PC-3 (cell line): ENCODE measurements around the gene LIPT2. TPM values are rescaled to one million over a fixed set of nuclear protein-coding genes. Genes with fewer than 3 reads are reported as not detected.

ENCODE experiments used
- ATAC-seq: fragments of 200-7000 bp; cut with Tn5 transposase; 2 replicates; pipeline ENCODE4 v1.9.1; 2020; ENCODE audit warnings: mild to moderate bottlenecking, moderate library complexity
- BruUV-seq: library from RNA; stranded (reverse); fragments of 400-500 nt; replicated peaks from 2 replicates; lab custom pipeline; 2021; lab: Mats Ljungman, UMichigan
- CTCF ChIA-PET: fragments of 300-600 bp; sonication (Branson Sonifier 250); formaldehyde crosslinking; loops from one replicate; lab custom pipeline; 2022; ENCODE audit warnings: antibody characterized with exemption; lab: Charles Lee
- POLR2A ChIA-PET: fragments of 300-600 bp; sonication (Branson Sonifier 250); formaldehyde crosslinking; loops from one replicate; lab custom pipeline; 2022; ENCODE audit warnings: antibody characterized with exemption; ENCODE audit not compliant: unreplicated experiment; lab: Charles Lee
- DNase-seq: peaks from one replicate; pipeline ENCODE4 v3.0.0-alpha.2; 2015
- H2AFZ ChIP-seq: fragments of 300-600 bp; sonication (generic); 2 replicates; pipeline ENCODE4 v1.6.0; 2016; ENCODE audit warnings: antibody characterized with exemption, low read length
- H3F3A ChIP-seq: fragments of 300-600 bp; sonication (generic); one replicate; pipeline ENCODE4 v1.6.0; 2017; ENCODE audit warnings: antibody characterized with exemption, low read length, control low read depth, mild to moderate bottlenecking; ENCODE audit not compliant: unreplicated experiment
- H3K27ac ChIP-seq: fragments of 300-600 bp; sonication (generic); 2 replicates; pipeline ENCODE4 v1.5.1; 2016; ENCODE audit warnings: mild to moderate bottlenecking, low read length
- H3K27me3 ChIP-seq: fragments of 300-600 bp; sonication (generic); 2 replicates; pipeline ENCODE4 v1.6.1; 2016; ENCODE audit warnings: low read length, mixed read lengths
- H3K36me3 ChIP-seq: fragments of 300-600 bp; sonication (generic); 2 replicates; pipeline ENCODE4 v1.6.1; 2016; ENCODE audit warnings: low read depth, mixed run types, low read length, mixed read lengths
- H3K4me1 ChIP-seq: fragments of 300-600 bp; sonication (generic); 2 replicates; pipeline ENCODE4 v1.5.1; 2016; ENCODE audit warnings: low read length; ENCODE audit not compliant: insufficient read depth
- H3K4me2 ChIP-seq: fragments of 300-600 bp; sonication (generic); 2 replicates; pipeline ENCODE4 v1.6.0; 2016; ENCODE audit warnings: low read length
- H3K4me3 ChIP-seq: fragments of 300-600 bp; sonication (generic); 2 replicates; pipeline ENCODE4 v1.5.1; 2016; ENCODE audit warnings: mild to moderate bottlenecking, low read length, mixed read lengths
- H3K79me2 ChIP-seq: fragments of 300-600 bp; sonication (generic); 2 replicates; pipeline ENCODE4 v1.6.1; 2017; ENCODE audit warnings: low read length, mixed read lengths
- H3K9ac ChIP-seq: fragments of 300-600 bp; sonication (generic); 2 replicates; pipeline ENCODE4 v1.6.0; 2016; ENCODE audit warnings: mild to moderate bottlenecking, low read length
- H3K9me2 ChIP-seq: fragments of 300-600 bp; sonication (generic); replicated peaks from 2 replicates; pipeline ENCODE4 v1.6.1; 2016; ENCODE audit warnings: mixed run types, low read length, mixed read lengths
- H3K9me3 ChIP-seq: fragments of 300-600 bp; sonication (generic); 2 replicates; pipeline ENCODE4 v1.6.1; 2016; ENCODE audit warnings: low read length, mixed read lengths
- H4K20me1 ChIP-seq: fragments of 300-600 bp; sonication (generic); 2 replicates; pipeline ENCODE4 v1.6.1; 2016; ENCODE audit warnings: low read length, mixed read lengths
- EZH2 ChIP-seq: fragments of 300-600 bp; sonication (generic); IDR thresholded peaks from one replicate; pipeline ENCODE4 v1.6.1; 2017; ENCODE audit warnings: antibody characterized with exemption, mild to moderate bottlenecking, low read length; ENCODE audit not compliant: unreplicated experiment
- EZH2phosphoT487 ChIP-seq: fragments of 300-600 bp; sonication (generic); IDR thresholded peaks from 2 replicates; pipeline ENCODE4 v1.6.1; 2018; ENCODE audit warnings: mild to moderate bottlenecking, antibody characterized with exemption, low read length, borderline replicate concordance
- intact Hi-C: fragments of 100-400 bp; cut with micrococcal nuclease; formaldehyde crosslinking; loops from 2 replicates; pipeline ENCODE4 v1.9.0; 2023
- total RNA-seq: library from RNA; depleted of rRNA; stranded (reverse); fragments of >200 nt; gene quantifications from 2 replicates; pipeline ENCODE4 v1.2.3, GENCODE V29; 2014
- TF ChIP-seq, protein P1 (sequence below): fragments of 300-600 bp; sonication (generic); conservative IDR thresholded peaks from 2 replicates; pipeline ENCODE4 v1.5.1; 2017; ENCODE audit warnings: antibody characterized with exemption, low read depth, mild to moderate bottlenecking, low read length

LIPT2 gene
- total RNA-seq, 1 experiment from 2014 or later, result 11.3 TPM

DNA sequence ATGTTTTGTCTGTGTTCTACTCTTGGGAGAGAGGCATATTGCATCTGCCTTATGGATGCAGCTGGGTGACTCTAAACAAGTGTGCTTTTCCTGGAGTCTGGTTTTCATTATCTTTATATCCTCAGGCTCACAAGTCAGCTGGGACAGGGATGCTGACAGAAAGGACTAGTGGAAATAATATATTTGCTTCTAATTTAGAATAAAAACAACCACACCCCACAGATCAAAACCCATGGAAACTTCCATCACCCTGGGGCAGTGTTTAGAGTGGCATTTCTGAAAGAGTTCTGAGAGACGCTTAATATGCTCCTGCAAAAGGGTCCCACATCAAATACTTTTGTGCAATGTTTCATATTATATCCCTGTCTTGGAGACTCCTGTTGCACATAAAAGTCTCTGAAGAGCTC is 47.0 kb downstream of the LIPT2 start:
- CTCF ChIA-PET, result no interaction called here
- Histone ChIP-seq H3K9me2 (no peaks in the 10 kb centered on the region), H3K4me3 (no peak overlapping the region), H3K4me1 (peaks cover 18% of the 10 kb centered on the region), H3K27ac (no peak overlapping the region), H3K79me2 (no peaks in the 10 kb centered on the region), H3F3A (peaks cover 3% of the 10 kb centered on the region), H3K4me2 (no peak overlapping the region), H3K27me3 (no peaks in the 10 kb centered on the region), H3K9me3 (no peaks in the 10 kb centered on the region), H2AFZ (no peak overlapping the region), H3K36me3 (no peaks in the 10 kb centered on the region), H4K20me1 (no peaks in the 10 kb centered on the region), H3K9ac (no peak overlapping the region)
- intact Hi-C loops, result loop anchor here (10.0 kb wide), 2 partner anchors 382 to 482 kb away; no protein-coding TSS in a partner anchor
- ATAC-seq (no peak), DNase-seq (no peak)
- no TSS peak for BruUV-seq
- TF ChIP-seq EZH2phosphoT487 (no peak), EZH2 (no peak)
- TF ChIP-seq, protein P1, sequence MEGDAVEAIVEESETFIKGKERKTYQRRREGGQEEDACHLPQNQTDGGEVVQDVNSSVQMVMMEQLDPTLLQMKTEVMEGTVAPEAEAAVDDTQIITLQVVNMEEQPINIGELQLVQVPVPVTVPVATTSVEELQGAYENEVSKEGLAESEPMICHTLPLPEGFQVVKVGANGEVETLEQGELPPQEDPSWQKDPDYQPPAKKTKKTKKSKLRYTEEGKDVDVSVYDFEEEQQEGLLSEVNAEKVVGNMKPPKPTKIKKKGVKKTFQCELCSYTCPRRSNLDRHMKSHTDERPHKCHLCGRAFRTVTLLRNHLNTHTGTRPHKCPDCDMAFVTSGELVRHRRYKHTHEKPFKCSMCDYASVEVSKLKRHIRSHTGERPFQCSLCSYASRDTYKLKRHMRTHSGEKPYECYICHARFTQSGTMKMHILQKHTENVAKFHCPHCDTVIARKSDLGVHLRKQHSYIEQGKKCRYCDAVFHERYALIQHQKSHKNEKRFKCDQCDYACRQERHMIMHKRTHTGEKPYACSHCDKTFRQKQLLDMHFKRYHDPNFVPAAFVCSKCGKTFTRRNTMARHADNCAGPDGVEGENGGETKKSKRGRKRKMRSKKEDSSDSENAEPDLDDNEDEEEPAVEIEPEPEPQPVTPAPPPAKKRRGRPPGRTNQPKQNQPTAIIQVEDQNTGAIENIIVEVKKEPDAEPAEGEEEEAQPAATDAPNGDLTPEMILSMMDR, result no peak
- POLR2A ChIA-PET, result no interaction called here

DNA sequence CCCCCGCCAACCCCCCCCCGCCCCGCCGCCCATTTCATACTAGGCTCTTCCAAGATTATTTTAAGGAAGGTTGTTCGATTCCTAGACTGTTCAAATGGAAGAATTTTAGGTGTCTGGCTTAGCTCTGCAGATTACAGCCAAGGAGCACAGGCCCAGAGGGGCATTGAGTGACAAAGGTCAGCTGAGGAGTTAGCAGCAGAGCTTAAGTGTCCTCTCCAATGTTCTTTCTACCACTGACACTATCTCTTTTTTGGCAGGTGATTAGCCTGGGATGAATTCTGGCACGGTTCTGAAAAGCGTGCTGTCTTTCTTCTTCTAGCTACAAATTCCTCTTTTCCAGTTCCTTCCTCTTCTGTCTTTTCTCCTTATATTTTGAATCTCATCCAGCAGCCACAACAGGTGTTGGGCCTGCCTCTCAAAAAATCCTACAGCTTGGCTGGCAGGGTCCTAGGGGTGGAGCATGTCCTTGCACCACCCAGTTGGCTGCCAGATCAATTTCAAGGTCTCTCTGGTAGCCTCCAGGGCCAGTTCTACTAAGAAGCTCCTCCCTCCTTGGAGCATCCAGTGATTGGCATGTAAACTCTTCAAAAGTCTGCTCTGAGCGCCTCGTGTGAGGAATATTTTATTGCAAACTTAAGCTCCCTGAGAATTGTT is 49.2 kb downstream of the LIPT2 start:
- intact Hi-C loops, result loop anchor here (5.0 to 10.0 kb wide), 3 partner anchors 72 to 479 kb away; no protein-coding TSS in a partner anchor
- no peaks in the 10 kb centered on the region for H3K79me2 ChIP-seq
- ATAC-seq (no peak), DNase-seq (no peak)
- H3K9ac ChIP-seq, result no peak overlapping the region
- H3K36me3 ChIP-seq, result no peaks in the 10 kb centered on the region
- TF ChIP-seq, protein P1, result no peak
- TF ChIP-seq EZH2, result no peak
- no peaks in the 10 kb centered on the region for H3K9me2 ChIP-seq
- H3K4me1 ChIP-seq, result peaks cover 18% of the 10 kb centered on the region
- peaks cover 3% of the 10 kb centered on the region for H3F3A ChIP-seq
- no peak overlapping the region for H3K27ac ChIP-seq
- CTCF ChIA-PET, result interaction anchor here (1.1 to 2.0 kb wide), 2 partner anchors 55 to 125 kb away, joined by 3 to 6 read pairs; no protein-coding TSS in a partner anchor
- no peak overlapping the region for H2AFZ ChIP-seq
- H3K4me2 ChIP-seq, result no peak overlapping the region
- H4K20me1 ChIP-seq, result no peaks in the 10 kb centered on the region
- no peaks in the 10 kb centered on the region for H3K27me3 ChIP-seq
- H3K4me3 ChIP-seq, result no peak overlapping the region
- no peaks in the 10 kb centered on the region for H3K9me3 ChIP-seq
- BruUV-seq, result no TSS peak
- POLR2A ChIA-PET, result interaction anchor here (0.5 kb wide), 1 partner anchor 89 kb away, joined by 3 read pairs; no protein-coding TSS in a partner anchor
